ENCODE measurements around the gene FAM170B. TPM values are rescaled to one million over a fixed set of nuclear protein-coding genes. Genes with fewer than 3 reads are reported as not detected.

The FAM170B gene
- total RNA-seq, 1 experiment from 2014 or later, result not detected

DNA sequence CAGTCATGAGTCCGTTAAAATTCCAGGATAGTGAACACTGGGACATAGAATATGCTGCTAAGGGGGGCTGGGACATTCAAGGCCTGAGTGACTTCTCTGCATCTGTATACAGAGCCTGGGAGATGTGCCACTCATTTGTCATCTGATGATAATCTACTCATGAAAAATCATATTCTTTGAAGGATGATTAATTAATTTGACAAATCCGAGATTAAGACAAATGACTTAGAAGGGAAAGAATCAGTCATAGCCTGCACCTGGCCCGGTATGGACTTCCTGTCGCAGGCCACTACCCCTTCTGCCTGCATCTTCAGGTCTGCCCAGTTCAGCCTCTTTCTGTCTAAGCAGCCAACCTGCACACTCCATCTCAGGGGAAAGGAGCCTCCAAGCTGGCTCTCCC lies 18.8 kb upstream of the FAM170B start:
- intact Hi-C loops (cut with micrococcal nuclease), result no loop called here
- ATAC-seq (no peak), DNase-seq (no peak)
- H3K27me3 ChIP-seq (ENCODE audit: low read length), result peaks cover 81% of the 10 kb centered on the region
- H3K4me3 ChIP-seq (ENCODE audit: low read length), result no peak overlapping the region
- BruUV-seq (replicated peaks), result no TSS peak
- H3F3A ChIP-seq (ENCODE audit: low read length, unreplicated experiment), result no peaks in the 10 kb centered on the region
- H3K4me2 ChIP-seq (ENCODE audit: low read length), result no peak overlapping the region
- H3K27ac ChIP-seq (ENCODE audit: low read length), result no peak overlapping the region
- H4K20me1 ChIP-seq (ENCODE audit: low read length), result no peaks in the 10 kb centered on the region
- H2AFZ ChIP-seq (ENCODE audit: low read length), result no peak overlapping the region
- H3K4me1 ChIP-seq (ENCODE audit: insufficient read depth, low read length), result no peaks in the 10 kb centered on the region
- H3K9me2 ChIP-seq (replicated peaks; ENCODE audit: low read length), result no peaks in the 10 kb centered on the region
- H3K9ac ChIP-seq (ENCODE audit: low read length), result no peak overlapping the region
- no peaks in the 10 kb centered on the region for H3K79me2 ChIP-seq (ENCODE audit: low read length)
- TF ChIP-seq, protein P1, sequence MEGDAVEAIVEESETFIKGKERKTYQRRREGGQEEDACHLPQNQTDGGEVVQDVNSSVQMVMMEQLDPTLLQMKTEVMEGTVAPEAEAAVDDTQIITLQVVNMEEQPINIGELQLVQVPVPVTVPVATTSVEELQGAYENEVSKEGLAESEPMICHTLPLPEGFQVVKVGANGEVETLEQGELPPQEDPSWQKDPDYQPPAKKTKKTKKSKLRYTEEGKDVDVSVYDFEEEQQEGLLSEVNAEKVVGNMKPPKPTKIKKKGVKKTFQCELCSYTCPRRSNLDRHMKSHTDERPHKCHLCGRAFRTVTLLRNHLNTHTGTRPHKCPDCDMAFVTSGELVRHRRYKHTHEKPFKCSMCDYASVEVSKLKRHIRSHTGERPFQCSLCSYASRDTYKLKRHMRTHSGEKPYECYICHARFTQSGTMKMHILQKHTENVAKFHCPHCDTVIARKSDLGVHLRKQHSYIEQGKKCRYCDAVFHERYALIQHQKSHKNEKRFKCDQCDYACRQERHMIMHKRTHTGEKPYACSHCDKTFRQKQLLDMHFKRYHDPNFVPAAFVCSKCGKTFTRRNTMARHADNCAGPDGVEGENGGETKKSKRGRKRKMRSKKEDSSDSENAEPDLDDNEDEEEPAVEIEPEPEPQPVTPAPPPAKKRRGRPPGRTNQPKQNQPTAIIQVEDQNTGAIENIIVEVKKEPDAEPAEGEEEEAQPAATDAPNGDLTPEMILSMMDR (conservative IDR thresholded peaks at IDR 0.05; ENCODE audit: low read depth, low read length), result no peak
- TF ChIP-seq EZH2 (IDR thresholded peaks at IDR 0.05; ENCODE audit: low read length, unreplicated experiment) (no peak), EZH2phosphoT487 (IDR thresholded peaks at IDR 0.05; ENCODE audit: borderline replicate concordance, low read length) (no peak)
- POLR2A ChIA-PET (ENCODE audit: unreplicated experiment), result no interaction called here
- CTCF ChIA-PET, result no interaction called here
- H3K36me3 ChIP-seq (ENCODE audit: low read depth, low read length), result no peaks in the 10 kb centered on the region
- H3K9me3 ChIP-seq (ENCODE audit: low read length), result no peaks in the 10 kb centered on the region

DNA sequence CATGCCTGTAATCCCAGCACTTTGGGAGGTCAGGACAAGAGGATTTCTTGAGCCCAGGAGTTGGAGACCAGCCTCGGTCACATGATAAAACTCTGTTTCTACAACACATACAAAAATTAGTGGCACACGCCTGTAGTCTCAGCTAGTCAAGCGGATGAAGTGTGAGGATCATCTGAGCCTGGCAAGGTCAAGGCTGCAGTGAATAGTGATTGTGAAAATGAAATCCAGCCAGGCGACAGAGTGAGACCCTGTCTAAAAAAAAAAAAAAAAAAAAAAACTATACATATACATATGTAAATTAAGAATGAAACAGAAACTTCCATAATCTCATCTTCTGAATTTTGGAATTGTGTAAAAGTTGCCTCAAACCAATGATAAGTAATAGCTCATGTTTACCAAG lies 18.2 kb upstream of the FAM170B start:
- TF ChIP-seq, protein P1 (conservative IDR thresholded peaks at IDR 0.05; ENCODE audit: low read depth, low read length), result no peak
- no peak for TF ChIP-seq EZH2phosphoT487 (IDR thresholded peaks at IDR 0.05; ENCODE audit: borderline replicate concordance, low read length)
- no peak for TF ChIP-seq EZH2 (IDR thresholded peaks at IDR 0.05; ENCODE audit: low read length, unreplicated experiment)
- H3K79me2 ChIP-seq (ENCODE audit: low read length), result no peaks in the 10 kb centered on the region
- ATAC-seq (no peak), DNase-seq (no peak)
- H3K27ac ChIP-seq (ENCODE audit: low read length), result no peak overlapping the region
- intact Hi-C loops (cut with micrococcal nuclease), result no loop called here
- H3K4me2 ChIP-seq (ENCODE audit: low read length), result no peak overlapping the region
- H3F3A ChIP-seq (ENCODE audit: low read length, unreplicated experiment), result no peaks in the 10 kb centered on the region
- CTCF ChIA-PET, result no interaction called here
- no peaks in the 10 kb centered on the region for H3K9me2 ChIP-seq (replicated peaks; ENCODE audit: low read length)
- H3K4me3 ChIP-seq (ENCODE audit: low read length), result no peak overlapping the region
- H3K9ac ChIP-seq (ENCODE audit: low read length), result no peak overlapping the region
- H2AFZ ChIP-seq (ENCODE audit: low read length), result no peak overlapping the region
- POLR2A ChIA-PET (ENCODE audit: unreplicated experiment), result no interaction called here
- no peaks in the 10 kb centered on the region for H3K36me3 ChIP-seq (ENCODE audit: low read depth, low read length)
- no peaks in the 10 kb centered on the region for H3K9me3 ChIP-seq (ENCODE audit: low read length)
- no TSS peak for BruUV-seq (replicated peaks)
- no peaks in the 10 kb centered on the region for H4K20me1 ChIP-seq (ENCODE audit: low read length)
- H3K27me3 ChIP-seq (ENCODE audit: low read length), result peaks cover 75% of the 10 kb centered on the region
- no peaks in the 10 kb centered on the region for H3K4me1 ChIP-seq (ENCODE audit: insufficient read depth, low read length)

DNA sequence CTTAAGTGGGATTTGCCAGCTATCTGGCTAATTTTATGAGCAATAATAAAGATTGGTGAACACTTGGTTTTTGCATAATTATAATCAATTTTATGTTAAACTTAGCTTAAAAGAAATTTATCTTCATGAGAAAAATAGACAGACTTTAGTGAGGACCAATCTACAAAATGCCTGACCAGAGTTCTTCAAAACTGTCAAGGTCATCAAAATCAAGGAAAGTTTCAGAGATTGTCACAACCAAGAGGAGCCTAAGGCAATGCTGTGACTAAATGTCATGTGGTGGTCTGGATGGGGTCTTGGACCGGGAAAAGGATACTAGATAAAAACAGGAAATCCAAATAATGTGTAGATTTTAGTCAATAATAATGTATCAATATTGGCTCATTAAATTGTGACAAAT lies 17.7 kb upstream of the FAM170B start:
- CTCF ChIA-PET, result no interaction called here
- POLR2A ChIA-PET (ENCODE audit: unreplicated experiment), result no interaction called here
- no TSS peak for BruUV-seq (replicated peaks)

More for the DNA sequence above, 17.7 kb upstream of the FAM170B start:
- Histone ChIP-seq H3K4me3 (ENCODE audit: low read length) (no peak overlapping the region), H3K27me3 (ENCODE audit: low read length) (peaks cover 70% of the 10 kb centered on the region), H4K20me1 (ENCODE audit: low read length) (no peaks in the 10 kb centered on the region), H3K4me2 (ENCODE audit: low read length) (no peak overlapping the region), H3K27ac (ENCODE audit: low read length) (no peak overlapping the region), H3K9me2 (replicated peaks; ENCODE audit: low read length) (no peaks in the 10 kb centered on the region), H3F3A (ENCODE audit: low read length, unreplicated experiment) (no peaks in the 10 kb centered on the region), H3K4me1 (ENCODE audit: insufficient read depth, low read length) (no peaks in the 10 kb centered on the region), H3K36me3 (ENCODE audit: low read depth, low read length) (no peaks in the 10 kb centered on the region), H3K9me3 (ENCODE audit: low read length) (no peaks in the 10 kb centered on the region), H2AFZ (ENCODE audit: low read length) (no peak overlapping the region), H3K9ac (ENCODE audit: low read length) (no peak overlapping the region), H3K79me2 (ENCODE audit: low read length) (no peaks in the 10 kb centered on the region)
- ATAC-seq (no peak), DNase-seq (no peak)
- TF ChIP-seq EZH2 (IDR thresholded peaks at IDR 0.05; ENCODE audit: low read length, unreplicated experiment) (no peak), EZH2phosphoT487 (IDR thresholded peaks at IDR 0.05; ENCODE audit: borderline replicate concordance, low read length) (no peak)
- TF ChIP-seq, protein P1 (conservative IDR thresholded peaks at IDR 0.05; ENCODE audit: low read depth, low read length), result no peak
- intact Hi-C loops (cut with micrococcal nuclease), result no loop called here

All from PC-3 (cell line).